Parathyroid adenoma (tissue), 2 donors: ENCODE measurements around the gene KBTBD3.

Experiments used
- H2AFZ ChIP-seq: fragments of 300-600 bp; sonication (generic); one replicate; pipeline ENCODE4 v1.7.0; 2017; ENCODE audit warnings: antibody characterized with exemption, mild to moderate bottlenecking
- H3K27ac ChIP-seq: fragments of 300-600 bp; sonication (generic); one replicate; pipeline ENCODE4 v1.7.0; 2017
- H3K27me3 ChIP-seq: fragments of 300-600 bp; sonication (generic); one replicate; pipeline ENCODE4 v1.7.0; 2017; ENCODE audit warnings: low read length; ENCODE audit not compliant: control insufficient read depth, insufficient read depth
- H3K36me3 ChIP-seq: fragments of 300-600 bp; sonication (generic); one replicate; pipeline ENCODE4 v1.7.0; 2017; ENCODE audit warnings: low read length; ENCODE audit not compliant: control insufficient read depth, insufficient read depth
- H3K4me1 ChIP-seq: fragments of 300-600 bp; sonication (generic); one replicate; pipeline ENCODE4 v1.7.0; 2017; ENCODE audit warnings: control low read depth
- H3K4me2 ChIP-seq: fragments of 300-600 bp; sonication (generic); one replicate; pipeline ENCODE4 v1.7.0; 2017; ENCODE audit warnings: low read length
- H3K4me3 ChIP-seq: fragments of 300-600 bp; sonication (generic); one replicate; pipeline ENCODE4 v1.7.0; 2017; ENCODE audit warnings: low read depth, low read length
- H3K79me2 ChIP-seq: fragments of 300-600 bp; sonication (generic); one replicate; pipeline ENCODE4 v1.7.0; 2017; ENCODE audit warnings: control low read depth
- H3K9ac ChIP-seq: fragments of 300-600 bp; sonication (generic); one replicate; pipeline ENCODE4 v1.7.0; 2017; ENCODE audit warnings: mild to moderate bottlenecking
- H3K9me3 ChIP-seq: fragments of 300-600 bp; sonication (generic); one replicate; pipeline ENCODE4 v1.7.0; 2017; ENCODE audit warnings: low read length; ENCODE audit not compliant: control insufficient read depth
- CTCF ChIP-seq: fragments of 300-600 bp; sonication (generic); IDR thresholded peaks from one replicate; pipeline ENCODE4 v1.7.0; 2017; ENCODE audit warnings: antibody characterized with exemption, mild to moderate bottlenecking
- donor health status: primary hyperparathyroidism.

KBTBD3 gene

GRCh38 chr11:106021967-106022794 lies 55.0 kb downstream of the KBTBD3 start, which contains the start of gene MSANTD4:
Gene MSANTD4 (minus strand): TSS chr11:106022240. CDS start chr11:106010917, 11,323 bp downstream.
- H3K9me3 ChIP-seq, result no peaks in the 10 kb centered on the region
- H3K4me1 ChIP-seq, result no peaks in the 10 kb centered on the region
- no peaks in the 10 kb centered on the region for H3K36me3 ChIP-seq
- H3K9ac ChIP-seq, result no peak within 1 kb of the TSS
- peak within 1 kb of the TSS; percentile 91 for H2AFZ ChIP-seq
- H3K27me3 ChIP-seq, result no peaks in the 10 kb centered on the region
- no peak for TF ChIP-seq CTCF
- H3K27ac ChIP-seq, result peak within 1 kb of the TSS; percentile 56
- peak within 1 kb of the TSS; percentile 87 for H3K4me3 ChIP-seq
- peak within 1 kb of the TSS; percentile 74 for H3K4me2 ChIP-seq
- H3K79me2 ChIP-seq, result peaks cover 5% of the 10 kb centered on the region

GRCh38 chr11:106021181-106021966 lies 55.8 kb downstream of the KBTBD3 start:
- Histone ChIP-seq H3K9ac (no peak overlapping the region), H3K27ac (peak overlapping the region; percentile 39), H3K4me1 (no peaks in the 10 kb centered on the region), H3K4me3 (peak overlapping the region; percentile 87), H3K79me2 (peaks cover 5% of the 10 kb centered on the region), H2AFZ (peak overlapping the region; percentile 91), H3K4me2 (peak overlapping the region; percentile 74), H3K27me3 (no peaks in the 10 kb centered on the region), H3K36me3 (no peaks in the 10 kb centered on the region), H3K9me3 (no peaks in the 10 kb centered on the region)
- no peak for TF ChIP-seq CTCF

- H3K79me2 ChIP-seq, result peaks cover 15% of the 10 kb centered on the region
- no peaks in the 10 kb centered on the region for H3K27me3 ChIP-seq
- no peak overlapping the region for H3K9ac ChIP-seq
- H3K4me2 ChIP-seq, result no peak overlapping the region
- no peak overlapping the region for H3K27ac ChIP-seq
- no peak for TF ChIP-seq CTCF
- no peak overlapping the region for H2AFZ ChIP-seq
- no peaks in the 10 kb centered on the region for H3K36me3 ChIP-seq
- H3K9me3 ChIP-seq, result no peaks in the 10 kb centered on the region
- no peaks in the 10 kb centered on the region for H3K4me1 ChIP-seq
- H3K4me3 ChIP-seq, result no peak overlapping the region
These were observed 60.1 kb downstream of the KBTBD3 start for GRCh38 chr11:106017093-106017492.

GRCh38 chr11:106015066-106015465 lies 62.1 kb downstream of the KBTBD3 start:
- no peak for TF ChIP-seq CTCF
- H3K79me2 ChIP-seq, result peaks cover 15% of the 10 kb centered on the region
- H3K36me3 ChIP-seq, result no peaks in the 10 kb centered on the region
- no peaks in the 10 kb centered on the region for H3K27me3 ChIP-seq
- no peaks in the 10 kb centered on the region for H3K4me1 ChIP-seq
- no peak overlapping the region for H3K9ac ChIP-seq
- H3K27ac ChIP-seq, result no peak overlapping the region
- H2AFZ ChIP-seq, result no peak overlapping the region
- H3K4me2 ChIP-seq, result no peak overlapping the region
- no peaks in the 10 kb centered on the region for H3K9me3 ChIP-seq
- H3K4me3 ChIP-seq, result no peak overlapping the region
